Hepatocyte (in vitro differentiated cells): ENCODE results near the gene FNBP1L.

Source experiments
- EZH2 ChIP-seq: fragments of 200-600 bp; sonication (generic); IDR thresholded peaks from 2 replicates; pipeline ENCODE4 v1.6.1; 2016; ENCODE audit warnings: antibody characterized with exemption, mild to moderate bottlenecking, borderline replicate concordance
- EZH2phosphoT487 ChIP-seq: fragments of 200-600 bp; sonication (generic); IDR thresholded peaks from one replicate; pipeline ENCODE4 v1.6.1; 2018; ENCODE audit warnings: antibody characterized with exemption, mild to moderate bottlenecking, low read depth, moderate library complexity; ENCODE audit not compliant: unreplicated experiment, severe bottlenecking
- TF ChIP-seq, protein P1 (sequence below): fragments of 200-600 bp; sonication (generic); IDR thresholded peaks from 2 replicates; pipeline ENCODE4 v1.5.1; 2016; ENCODE audit warnings: antibody characterized with exemption, mild to moderate bottlenecking; ENCODE audit not compliant: poor library complexity

DNA sequence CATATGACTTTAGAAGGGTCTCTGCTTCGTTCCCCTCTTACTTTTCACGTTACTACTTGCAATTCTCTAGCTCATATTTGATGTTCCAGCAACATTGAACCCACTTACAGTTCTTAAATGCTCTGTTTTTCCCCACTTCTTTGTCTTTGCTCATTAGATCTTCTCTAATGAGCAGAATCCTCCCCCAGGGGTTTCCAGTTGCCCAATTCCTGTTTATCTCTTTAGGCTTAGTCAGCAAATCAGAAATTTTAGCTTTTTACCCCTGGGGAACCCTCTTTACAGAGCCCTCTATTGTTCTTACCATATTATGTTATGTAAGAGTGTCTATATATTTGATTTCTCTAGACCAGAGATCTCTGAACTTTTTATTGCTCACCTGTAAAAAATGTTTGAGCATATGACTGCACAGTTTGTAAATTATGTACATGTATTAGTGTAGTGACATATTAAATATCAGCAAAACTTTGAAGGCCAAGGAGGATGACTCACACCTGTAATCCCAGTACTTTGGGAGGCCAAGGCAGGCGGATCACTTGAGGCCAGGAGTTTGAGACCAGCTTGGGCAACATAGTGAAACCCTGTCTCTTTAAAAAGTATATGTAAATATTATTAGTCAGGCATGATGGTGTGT lies 71.4 kb downstream of the FNBP1L start:
- TF ChIP-seq, protein P1, sequence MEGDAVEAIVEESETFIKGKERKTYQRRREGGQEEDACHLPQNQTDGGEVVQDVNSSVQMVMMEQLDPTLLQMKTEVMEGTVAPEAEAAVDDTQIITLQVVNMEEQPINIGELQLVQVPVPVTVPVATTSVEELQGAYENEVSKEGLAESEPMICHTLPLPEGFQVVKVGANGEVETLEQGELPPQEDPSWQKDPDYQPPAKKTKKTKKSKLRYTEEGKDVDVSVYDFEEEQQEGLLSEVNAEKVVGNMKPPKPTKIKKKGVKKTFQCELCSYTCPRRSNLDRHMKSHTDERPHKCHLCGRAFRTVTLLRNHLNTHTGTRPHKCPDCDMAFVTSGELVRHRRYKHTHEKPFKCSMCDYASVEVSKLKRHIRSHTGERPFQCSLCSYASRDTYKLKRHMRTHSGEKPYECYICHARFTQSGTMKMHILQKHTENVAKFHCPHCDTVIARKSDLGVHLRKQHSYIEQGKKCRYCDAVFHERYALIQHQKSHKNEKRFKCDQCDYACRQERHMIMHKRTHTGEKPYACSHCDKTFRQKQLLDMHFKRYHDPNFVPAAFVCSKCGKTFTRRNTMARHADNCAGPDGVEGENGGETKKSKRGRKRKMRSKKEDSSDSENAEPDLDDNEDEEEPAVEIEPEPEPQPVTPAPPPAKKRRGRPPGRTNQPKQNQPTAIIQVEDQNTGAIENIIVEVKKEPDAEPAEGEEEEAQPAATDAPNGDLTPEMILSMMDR, result no peak
- no peak for TF ChIP-seq EZH2
- TF ChIP-seq EZH2phosphoT487, result no peak
